Endothelial cell (in vitro differentiated cells): ENCODE results near the gene CACNA1F. TPM values are rescaled to one million over a fixed set of nuclear protein-coding genes. Genes with fewer than 3 reads are reported as not detected.

Experiments
- DNase-seq: peaks from one replicate; pipeline ENCODE4 v3.0.0; 2021; ENCODE audit warnings: low spot score
- H3K27ac Mint-ChIP-seq: one replicate; pipeline ENCODE4 v1.8.0; 2021; ENCODE audit warnings: mixed read lengths, inconsistent platforms; ENCODE audit not compliant: unreplicated experiment
- H3K27me3 Mint-ChIP-seq: one replicate; pipeline ENCODE4 v1.8.0; 2021; ENCODE audit warnings: mild to moderate bottlenecking, moderate library complexity, mixed read lengths, inconsistent platforms; ENCODE audit not compliant: unreplicated experiment
- H3K36me3 Mint-ChIP-seq: one replicate; pipeline ENCODE4 v1.8.0; 2021; ENCODE audit warnings: mild to moderate bottlenecking, low read depth, mixed read lengths, inconsistent platforms; ENCODE audit not compliant: unreplicated experiment
- H3K4me1 Mint-ChIP-seq: one replicate; pipeline ENCODE4 v1.8.0; 2021; ENCODE audit warnings: mild to moderate bottlenecking, mixed read lengths, inconsistent platforms; ENCODE audit not compliant: unreplicated experiment
- H3K4me3 Mint-ChIP-seq: one replicate; pipeline ENCODE4 v1.8.0; 2021; ENCODE audit warnings: mild to moderate bottlenecking, mixed read lengths, inconsistent platforms; ENCODE audit not compliant: unreplicated experiment
- H3K9me3 Mint-ChIP-seq: one replicate; pipeline ENCODE4 v1.8.0; 2021; ENCODE audit warnings: mixed read lengths, inconsistent platforms; ENCODE audit not compliant: unreplicated experiment
- CTCF ChIP-seq: fragments of 200-600 bp; sonication (generic); IDR thresholded peaks from one replicate; pipeline ENCODE4 v1.5.0; 2021; ENCODE audit warnings: antibody characterized with exemption; ENCODE audit not compliant: unreplicated experiment
- total RNA-seq: library from RNA; stranded (reverse); fragmentation: NEBNext Ultra II Directional; extraction: Animal tissue kit (Norgen Biotek cat#: 25700); gene quantifications from one replicate; pipeline ENCODE4 v1.2.1, GENCODE V29; 2021; ENCODE audit not compliant: unreplicated experiment

CACNA1F gene
- total RNA-seq, 1 donor from 2014 or later, result 0.59 TPM

GRCh38 chrX:49203536-49203935 lies 29.6 kb downstream of the CACNA1F start:
- H3K36me3 Mint-ChIP-seq, result no peaks in the 10 kb centered on the region
- H3K27me3 Mint-ChIP-seq, result peaks cover 2% of the 10 kb centered on the region
- no peaks in the 10 kb centered on the region for H3K9me3 Mint-ChIP-seq
- TF ChIP-seq CTCF, result no peak
- no peak overlapping the region for H3K4me3 Mint-ChIP-seq
- no peak for DNase-seq
- no peak overlapping the region for H3K27ac Mint-ChIP-seq
- H3K4me1 Mint-ChIP-seq, result peaks cover 7% of the 10 kb centered on the region

- TF ChIP-seq CTCF, result no peak
- Mint-ChIP-seq H3K27me3 (peaks cover 5% of the 10 kb centered on the region), H3K9me3 (no peaks in the 10 kb centered on the region), H3K4me1 (peaks cover 14% of the 10 kb centered on the region), H3K27ac (no peak overlapping the region), H3K4me3 (no peak overlapping the region), H3K36me3 (no peaks in the 10 kb centered on the region)
- no peak for DNase-seq
Observed at GRCh38 chrX:49202022-49202421, 31.1 kb downstream of the CACNA1F start.

GRCh38 chrX:49199906-49200771 lies 33.0 kb downstream of the CACNA1F start, which contains the start of gene SYP:
Gene SYP (minus strand): TSS chrX:49200193. CDS start chrX:49200186, 7 bp downstream.
- TF ChIP-seq CTCF, result no peak
- Mint-ChIP-seq H3K4me3 (peak within 1 kb of the TSS; percentile 11), H3K36me3 (no peaks in the 10 kb centered on the region), H3K4me1 (peaks cover 14% of the 10 kb centered on the region), H3K9me3 (no peaks in the 10 kb centered on the region), H3K27me3 (peaks cover 6% of the 10 kb centered on the region), H3K27ac (no peak within 1 kb of the TSS)
- DNase-seq, result peak; percentile 88

GRCh38 chrX:49199315-49199595 lies 33.9 kb downstream of the CACNA1F start:
- H3K9me3 Mint-ChIP-seq, result no peaks in the 10 kb centered on the region
- H3K27me3 Mint-ChIP-seq, result peaks cover 6% of the 10 kb centered on the region
- no peak for DNase-seq
- no peaks in the 10 kb centered on the region for H3K36me3 Mint-ChIP-seq
- peaks cover 14% of the 10 kb centered on the region for H3K4me1 Mint-ChIP-seq
- no peak overlapping the region for H3K4me3 Mint-ChIP-seq
- no peak overlapping the region for H3K27ac Mint-ChIP-seq
- no peak for TF ChIP-seq CTCF

- Mint-ChIP-seq H3K4me3 (no peak overlapping the region), H3K4me1 (peaks cover 14% of the 10 kb centered on the region)
Observed at GRCh38 chrX:49198540-49199314, 34.4 kb downstream of the CACNA1F start.

More at GRCh38 chrX:49198540-49199314, 34.4 kb downstream of the CACNA1F start:
- Mint-ChIP-seq H3K9me3 (no peaks in the 10 kb centered on the region), H3K36me3 (no peaks in the 10 kb centered on the region), H3K27ac (no peak overlapping the region), H3K27me3 (peaks cover 4% of the 10 kb centered on the region)
- DNase-seq, result no peak
- TF ChIP-seq CTCF, result no peak
